GM21381 (cell line): Measurements from ENCODE around the gene MMEL1.
"Not testable (repeated sequence)": the region's sequence is repeated elsewhere in the genome, so short reads cannot be mapped to it uniquely, and the experiment has no call there.

Experiments
- ATAC-seq: cut with Tn5 transposase; IDR thresholded peaks from one replicate; pipeline ENCODE4 v1.9.1; 2021; ENCODE audit warnings: mild to moderate bottlenecking, moderate library complexity; ENCODE audit not compliant: unreplicated experiment

The MMEL1 gene

GRCh38 chr1:2629627-2630497 lies 3.0 kb downstream of the MMEL1 start:
- no peak for ATAC-seq

GRCh38 chr1:2628933-2629626 lies 3.7 kb downstream of the MMEL1 start:
- ATAC-seq: no peak

- no peak for ATAC-seq
Measured at GRCh38 chr1:2628191-2628932, 4.5 kb downstream of the MMEL1 start.

- no peak for ATAC-seq
Measured at GRCh38 chr1:2627746-2628145, 5.1 kb downstream of the MMEL1 start.

GRCh38 chr1:2625748-2626147 lies 7.1 kb downstream of the MMEL1 start:
- not testable (repeated sequence) for ATAC-seq

GRCh38 chr1:2625311-2625710 lies 7.5 kb downstream of the MMEL1 start:
- ATAC-seq: no peak

- no peak for ATAC-seq
Measured at GRCh38 chr1:2624735-2625300, 8.0 kb downstream of the MMEL1 start.

- ATAC-seq: no peak
Measured at GRCh38 chr1:2623571-2624337, 9.1 kb downstream of the MMEL1 start.

- ATAC-seq: no peak
Measured at GRCh38 chr1:2617971-2618470, 14.8 kb downstream of the MMEL1 start.

- ATAC-seq: no peak
Measured at GRCh38 chr1:2614145-2614544, 18.7 kb downstream of the MMEL1 start.

GRCh38 chr1:2612591-2613365 lies 20.0 kb downstream of the MMEL1 start:
- no peak for ATAC-seq

- no peak for ATAC-seq
Measured at GRCh38 chr1:2611621-2612437, 21.0 kb downstream of the MMEL1 start.

GRCh38 chr1:2611031-2611501 lies 21.8 kb downstream of the MMEL1 start:
- no peak for ATAC-seq

- no peak for ATAC-seq
Measured at GRCh38 chr1:2610036-2610959, 22.5 kb downstream of the MMEL1 start.

GRCh38 chr1:2609319-2610035 lies 23.3 kb downstream of the MMEL1 start:
- ATAC-seq: no peak

GRCh38 chr1:2607641-2608091 lies 25.1 kb downstream of the MMEL1 start:
- no peak for ATAC-seq
